ENCODE data around the gene DPH6. TPM values are rescaled to one million over a fixed set of nuclear protein-coding genes. Genes with fewer than 3 reads are reported as not detected.
"Not testable (repeated sequence)": the region's sequence is repeated elsewhere in the genome, so short reads cannot be mapped to it uniquely, and the experiment has no call there.

The DPH6 gene
- total and polyA plus RNA-seq, 12 donors = 5.0 to 42.0 (median 15.7) TPM

DNA sequence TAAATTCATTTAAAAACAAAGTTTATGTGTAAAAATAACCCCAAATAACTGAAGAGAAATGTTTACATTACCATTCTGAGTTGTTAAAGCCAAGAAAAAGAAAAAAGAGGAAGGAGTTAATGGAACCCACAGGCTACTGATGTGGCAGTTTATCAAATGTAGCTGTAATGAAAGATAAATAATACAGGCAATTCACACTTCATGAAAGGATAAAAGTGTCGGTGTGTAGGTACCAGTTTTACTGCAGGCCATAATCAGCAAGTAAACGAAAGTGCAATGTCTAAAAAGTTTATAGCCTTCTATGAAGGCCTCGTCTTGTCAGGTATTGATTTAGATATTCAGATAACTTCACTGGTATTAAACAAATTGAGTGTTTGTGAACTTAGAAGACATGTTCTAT is 164.6 kb downstream of the DPH6 start:
- no peaks in the 10 kb centered on the region for H3K27me3 ChIP-seq
- H3K4me1 ChIP-seq (replicated peaks in 1 of 2) = no peaks in the 10 kb centered on the region
- TF ChIP-seq, protein P1, sequence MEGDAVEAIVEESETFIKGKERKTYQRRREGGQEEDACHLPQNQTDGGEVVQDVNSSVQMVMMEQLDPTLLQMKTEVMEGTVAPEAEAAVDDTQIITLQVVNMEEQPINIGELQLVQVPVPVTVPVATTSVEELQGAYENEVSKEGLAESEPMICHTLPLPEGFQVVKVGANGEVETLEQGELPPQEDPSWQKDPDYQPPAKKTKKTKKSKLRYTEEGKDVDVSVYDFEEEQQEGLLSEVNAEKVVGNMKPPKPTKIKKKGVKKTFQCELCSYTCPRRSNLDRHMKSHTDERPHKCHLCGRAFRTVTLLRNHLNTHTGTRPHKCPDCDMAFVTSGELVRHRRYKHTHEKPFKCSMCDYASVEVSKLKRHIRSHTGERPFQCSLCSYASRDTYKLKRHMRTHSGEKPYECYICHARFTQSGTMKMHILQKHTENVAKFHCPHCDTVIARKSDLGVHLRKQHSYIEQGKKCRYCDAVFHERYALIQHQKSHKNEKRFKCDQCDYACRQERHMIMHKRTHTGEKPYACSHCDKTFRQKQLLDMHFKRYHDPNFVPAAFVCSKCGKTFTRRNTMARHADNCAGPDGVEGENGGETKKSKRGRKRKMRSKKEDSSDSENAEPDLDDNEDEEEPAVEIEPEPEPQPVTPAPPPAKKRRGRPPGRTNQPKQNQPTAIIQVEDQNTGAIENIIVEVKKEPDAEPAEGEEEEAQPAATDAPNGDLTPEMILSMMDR (IDR thresholded peaks at IDR 0.05) = no peak
- no peak for TF ChIP-seq POLR2A (IDR thresholded peaks at IDR 0.05)
- no peak overlapping the region for H3K4me3 ChIP-seq
- DNase-seq = no peak
- no peaks in the 10 kb centered on the region for H3K36me3 ChIP-seq (replicated peaks in 1 of 2)
- no peak overlapping the region for H3K27ac ChIP-seq
- intact Hi-C loops (cut with DNase I) = no loop called here
- WGBS, 4 donors = 75 to 83% (median 76%) methylated on average over 3 of the region's 3 CpGs
- no peaks in the 10 kb centered on the region for H3K9me3 ChIP-seq (replicated peaks in 1 of 3)

DNA sequence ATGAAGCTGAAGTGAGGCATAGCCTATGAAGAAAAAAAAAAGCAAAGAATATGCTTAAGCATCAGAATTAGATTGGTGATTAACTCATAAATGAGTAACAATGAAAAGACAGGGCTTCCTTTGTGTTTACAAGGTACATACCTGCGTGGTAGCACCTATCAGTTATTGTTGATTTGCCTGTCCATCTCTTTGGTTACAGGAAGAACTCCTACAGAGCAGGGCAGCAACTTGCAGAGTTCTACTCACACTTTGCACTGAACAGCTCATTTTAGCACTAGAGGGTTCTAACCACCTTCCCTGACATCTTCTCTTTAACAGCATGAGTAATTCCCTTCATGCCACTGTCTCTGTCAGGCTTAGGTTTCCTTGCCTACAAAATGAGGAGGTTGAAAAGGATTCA is 166.0 kb downstream of the DPH6 start:
- no peak overlapping the region for H3K4me3 ChIP-seq
- TF ChIP-seq, protein P1 (IDR thresholded peaks at IDR 0.05) = no peak
- no peak for TF ChIP-seq POLR2A (IDR thresholded peaks at IDR 0.05)
- no peaks in the 10 kb centered on the region for H3K36me3 ChIP-seq (replicated peaks in 1 of 2)
- H3K27ac ChIP-seq = no peak overlapping the region
- no peak for DNase-seq
- H3K27me3 ChIP-seq = no peaks in the 10 kb centered on the region
- H3K9me3 ChIP-seq (replicated peaks in 1 of 3) = no peaks in the 10 kb centered on the region
- no peaks in the 10 kb centered on the region for H3K4me1 ChIP-seq (replicated peaks in 1 of 2)
- 97 to 100% (median 99%) methylated on average over 1 of the region's 1 CpG for WGBS, 4 donors
- intact Hi-C loops (cut with DNase I) = no loop called here

DNA sequence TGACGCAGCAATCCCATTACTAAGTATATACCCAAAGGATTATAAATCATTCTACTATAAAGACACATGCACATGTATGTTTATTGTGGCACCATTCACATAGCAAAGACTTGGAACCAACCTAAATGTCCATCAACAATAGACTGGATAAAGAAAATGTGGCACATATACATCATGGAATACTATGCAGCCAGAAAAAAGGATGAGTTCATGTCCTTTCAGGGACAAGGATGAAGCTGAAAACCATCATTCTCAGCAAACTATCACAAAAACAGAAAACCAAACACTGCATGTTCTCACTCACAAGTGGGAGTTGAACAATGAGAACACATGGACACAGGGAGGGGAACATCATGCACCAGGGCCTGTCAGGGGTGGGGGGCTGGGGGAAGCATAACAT is 167.5 kb downstream of the DPH6 start:
- H3K27ac ChIP-seq; intact Hi-C loops (cut with DNase I); H3K4me3 ChIP-seq; DNase-seq; H3K4me1 ChIP-seq (replicated peaks in 1 of 2); H3K27me3 ChIP-seq; H3K36me3 ChIP-seq (replicated peaks in 1 of 2); H3K9me3 ChIP-seq (replicated peaks in 1 of 3): not testable (repeated sequence)
- WGBS, 4 donors = 100% methylated on average over 1 of the region's 1 CpG

DNA sequence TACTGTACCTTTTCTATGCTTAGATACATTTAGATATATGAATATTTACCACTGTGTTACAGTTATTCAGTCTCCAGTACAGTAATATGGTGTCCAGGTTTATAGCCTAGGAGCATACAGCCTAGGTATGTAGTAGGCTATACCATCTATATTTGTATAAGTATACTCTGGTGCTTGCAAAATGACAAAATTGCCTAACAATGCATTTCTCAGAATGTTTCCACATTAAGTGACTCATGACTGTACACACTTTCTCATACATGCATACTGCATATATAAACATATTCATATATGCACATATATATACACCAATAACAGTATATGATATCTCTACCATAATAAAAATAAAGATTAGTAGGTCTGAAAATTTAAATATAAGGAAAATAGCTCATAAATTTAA is 169.3 kb downstream of the DPH6 start:
- intact Hi-C loops (cut with DNase I) = no loop called here
- Histone ChIP-seq H3K36me3 (replicated peaks in 1 of 2) (no peaks in the 10 kb centered on the region), H3K27ac (no peak overlapping the region), H3K4me1 (replicated peaks in 1 of 2) (no peaks in the 10 kb centered on the region), H3K9me3 (replicated peaks in 1 of 3) (no peaks in the 10 kb centered on the region), H3K4me3 (no peak overlapping the region), H3K27me3 (no peaks in the 10 kb centered on the region)
- no peak for TF ChIP-seq POLR2A (IDR thresholded peaks at IDR 0.05)
- TF ChIP-seq, protein P1 (IDR thresholded peaks at IDR 0.05) = no peak
- no peak for DNase-seq

DNA sequence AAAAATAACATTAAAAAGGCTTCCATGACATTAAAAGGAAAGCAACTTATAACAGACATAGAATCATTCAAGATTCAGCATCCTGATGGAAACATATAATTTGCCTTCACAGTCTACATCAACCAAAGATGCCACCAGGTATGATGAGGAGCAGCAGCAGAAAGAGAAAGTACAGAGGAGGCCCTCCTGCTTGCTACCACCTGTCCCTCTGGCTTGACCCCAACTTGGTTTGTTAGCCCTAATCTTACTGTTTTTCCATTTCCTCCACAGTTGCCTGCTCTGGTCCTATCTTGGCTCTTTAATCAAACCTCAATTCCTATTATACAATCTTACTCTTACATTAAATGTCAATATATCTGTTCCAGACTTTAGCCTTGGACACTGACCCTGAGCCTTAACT is 171.3 kb downstream of the DPH6 start:
- DNase-seq = no peak
- H3K9me3 ChIP-seq (replicated peaks in 1 of 3) = no peaks in the 10 kb centered on the region
- H3K4me3 ChIP-seq = no peak overlapping the region
- no peaks in the 10 kb centered on the region for H3K36me3 ChIP-seq (replicated peaks in 1 of 2)
- no peaks in the 10 kb centered on the region for H3K27me3 ChIP-seq
- intact Hi-C loops (cut with DNase I) = no loop called here
- TF ChIP-seq POLR2A (IDR thresholded peaks at IDR 0.05) = no peak
- TF ChIP-seq, protein P1 (IDR thresholded peaks at IDR 0.05) = no peak
- H3K27ac ChIP-seq = no peak overlapping the region
- no peaks in the 10 kb centered on the region for H3K4me1 ChIP-seq (replicated peaks in 1 of 2)
